Activated naive CD4-positive, alpha-beta T cell treated with anti-CD3 and anti-CD28 coated beads, Interleukin-2, amount 50 U/mL, for 72 hours (primary cell): ENCODE results near the gene NAB1. TPM values are rescaled to one million over a fixed set of nuclear protein-coding genes. Genes with fewer than 3 reads are reported as not detected.

Source experiments
- ATAC-seq, 2 donors: fragments of 150-1000 bp; cut with Tn5 transposase; 2 replicates each; pipeline ENCODE4 v1.10.0; 2021; ENCODE audit warnings: mild to moderate bottlenecking in 2 of 2, moderate library complexity in 2 of 2
- DNase-seq, 2 donors: peaks; one replicate each; pipeline ENCODE4 v3.0.0; 2021 to 2022; ENCODE audit warnings: low spot score in 2 of 2
- H3K27ac Mint-ChIP-seq, 2 donors: one replicate each; pipeline ENCODE4 v1.8.0; 2022; ENCODE audit warnings: mild to moderate bottlenecking in 2 of 2, mixed read lengths in 2 of 2
- H3K36me3 Mint-ChIP-seq, 2 donors: one replicate each; pipeline ENCODE4 v1.8.0; 2022; ENCODE audit warnings: mixed read lengths in 2 of 2
- H3K9me3 Mint-ChIP-seq, 2 donors: one replicate each; pipeline ENCODE4 v1.8.0; 2022; ENCODE audit warnings: mixed read lengths in 2 of 2
- total RNA-seq, 2 donors: library from RNA; stranded (reverse); gene quantifications; one replicate each; pipeline ENCODE4 v1.2.3, GENCODE V29; 2022

The NAB1 gene
- total RNA-seq, 2 donors from 2014 or later = 45.2 to 63.9 TPM

GRCh38 chr2:190628591-190629319 is 20.1 kb upstream of the NAB1 start:
- Mint-ChIP-seq H3K9me3 (peaks cover 0 to 5% of the 10 kb centered on the region in 2 donors), H3K27ac (no peak overlapping the region), H3K36me3 (peaks cover 0 to 6% of the 10 kb centered on the region in 2 donors)
- no peak for DNase-seq
- ATAC-seq = no peak

- Mint-ChIP-seq H3K36me3 (no peaks in the 10 kb centered on the region), H3K27ac (no peak overlapping the region), H3K9me3 (no peaks in the 10 kb centered on the region)
- no peak for ATAC-seq
- DNase-seq = no peak
These were observed 14.5 kb upstream of the NAB1 start for GRCh38 chr2:190634381-190634780.

GRCh38 chr2:190635781-190636180 is 13.1 kb upstream of the NAB1 start:
- H3K27ac Mint-ChIP-seq = no peak overlapping the region
- ATAC-seq (peak in 1 of 2 donors; percentile 40), DNase-seq (no peak)
- H3K9me3 Mint-ChIP-seq = no peaks in the 10 kb centered on the region
- no peaks in the 10 kb centered on the region for H3K36me3 Mint-ChIP-seq

GRCh38 chr2:190636361-190636760 is 12.5 kb upstream of the NAB1 start:
- no peaks in the 10 kb centered on the region for H3K36me3 Mint-ChIP-seq
- DNase-seq = no peak
- H3K27ac Mint-ChIP-seq = no peak overlapping the region
- H3K9me3 Mint-ChIP-seq = no peaks in the 10 kb centered on the region
- peak in 1 of 2 donors; percentile 34 for ATAC-seq

GRCh38 chr2:190637281-190637734 is 11.6 kb upstream of the NAB1 start:
- H3K9me3 Mint-ChIP-seq = no peaks in the 10 kb centered on the region
- ATAC-seq = no peak
- DNase-seq = no peak
- H3K27ac Mint-ChIP-seq = no peak overlapping the region
- no peaks in the 10 kb centered on the region for H3K36me3 Mint-ChIP-seq

GRCh38 chr2:190637903-190638618 is 10.8 kb upstream of the NAB1 start:
- no peaks in the 10 kb centered on the region for H3K36me3 Mint-ChIP-seq
- no peak for ATAC-seq
- DNase-seq = no peak
- no peaks in the 10 kb centered on the region for H3K9me3 Mint-ChIP-seq
- peak overlapping the region in 1 of 2 donors; percentile 38 for H3K27ac Mint-ChIP-seq

- no peak for ATAC-seq
- no peak for DNase-seq
- no peaks in the 10 kb centered on the region for H3K9me3 Mint-ChIP-seq
- no peaks in the 10 kb centered on the region for H3K36me3 Mint-ChIP-seq
- H3K27ac Mint-ChIP-seq = no peak overlapping the region
These were observed 8.8 kb upstream of the NAB1 start for GRCh38 chr2:190640117-190640516.

- no peaks in the 10 kb centered on the region for H3K36me3 Mint-ChIP-seq
- no peak for ATAC-seq
- H3K27ac Mint-ChIP-seq = no peak overlapping the region
- DNase-seq = no peak
- H3K9me3 Mint-ChIP-seq = no peaks in the 10 kb centered on the region
These were observed 7.4 kb upstream of the NAB1 start for GRCh38 chr2:190641469-190641868.

- H3K27ac Mint-ChIP-seq = no peak overlapping the region
- ATAC-seq = no peak
- DNase-seq = no peak
- no peaks in the 10 kb centered on the region for H3K9me3 Mint-ChIP-seq
- H3K36me3 Mint-ChIP-seq = peaks cover 11 to 13% of the 10 kb centered on the region in 2 donors
These were observed 1.9 kb upstream of the NAB1 start for GRCh38 chr2:190646780-190647522.

- Mint-ChIP-seq H3K36me3 (peaks cover 11 to 13% of the 10 kb centered on the region in 2 donors), H3K9me3 (no peaks in the 10 kb centered on the region), H3K27ac (peak overlapping the region; percentile 30 to 95)
- DNase-seq = peak; percentile 78 to 86
- peak; percentile 70 to 78 for ATAC-seq
These were observed 421 bp upstream of the NAB1 start for GRCh38 chr2:190648289-190649034.

GRCh38 chr2:190649798-190650390 is 1.0 kb downstream of the NAB1 start:
- peaks cover 11 to 13% of the 10 kb centered on the region in 2 donors for H3K36me3 Mint-ChIP-seq
- no peak for DNase-seq
- H3K9me3 Mint-ChIP-seq = no peaks in the 10 kb centered on the region
- H3K27ac Mint-ChIP-seq = peak overlapping the region; percentile 92 to 96
- peak in 1 of 2 donors; percentile 17 for ATAC-seq

GRCh38 chr2:190651413-190651812 is 2.5 kb downstream of the NAB1 start:
- Mint-ChIP-seq H3K27ac (peak overlapping the region in 1 of 2 donors; percentile 73), H3K36me3 (peaks cover 11 to 13% of the 10 kb centered on the region in 2 donors), H3K9me3 (no peaks in the 10 kb centered on the region)
- ATAC-seq = no peak
- DNase-seq = no peak

GRCh38 chr2:190653231-190653630 is 4.3 kb downstream of the NAB1 start:
- Mint-ChIP-seq H3K27ac (no peak overlapping the region), H3K9me3 (no peaks in the 10 kb centered on the region), H3K36me3 (peaks cover 11 to 13% of the 10 kb centered on the region in 2 donors)
- DNase-seq (no peak), ATAC-seq (no peak)

GRCh38 chr2:190653931-190654330 is 5.0 kb downstream of the NAB1 start:
- ATAC-seq = peak in 1 of 2 donors; percentile 23
- Mint-ChIP-seq H3K36me3 (peaks cover 15 to 18% of the 10 kb centered on the region in 2 donors), H3K27ac (no peak overlapping the region), H3K9me3 (no peaks in the 10 kb centered on the region)
- no peak for DNase-seq

GRCh38 chr2:190655113-190655512 is 6.2 kb downstream of the NAB1 start:
- peaks cover 18 to 19% of the 10 kb centered on the region in 2 donors for H3K36me3 Mint-ChIP-seq
- no peak overlapping the region for H3K27ac Mint-ChIP-seq
- no peaks in the 10 kb centered on the region for H3K9me3 Mint-ChIP-seq
- ATAC-seq = no peak
- DNase-seq = no peak

- H3K9me3 Mint-ChIP-seq = no peaks in the 10 kb centered on the region
- peak overlapping the region in 1 of 2 donors; percentile 47 for H3K27ac Mint-ChIP-seq
- H3K36me3 Mint-ChIP-seq = peaks cover 14 to 18% of the 10 kb centered on the region in 2 donors
- no peak for ATAC-seq
- DNase-seq = no peak
These were observed 6.7 kb downstream of the NAB1 start for GRCh38 chr2:190655570-190655969.
